HG03103 (cell line): ENCODE measurements around the gene HOXD3.

Experiments used
- ATAC-seq: cut with Tn5 transposase; IDR thresholded peaks from one replicate; pipeline ENCODE4 v1.9.1; 2021; ENCODE audit warnings: low read depth; ENCODE audit not compliant: unreplicated experiment

Gene HOXD3

DNA sequence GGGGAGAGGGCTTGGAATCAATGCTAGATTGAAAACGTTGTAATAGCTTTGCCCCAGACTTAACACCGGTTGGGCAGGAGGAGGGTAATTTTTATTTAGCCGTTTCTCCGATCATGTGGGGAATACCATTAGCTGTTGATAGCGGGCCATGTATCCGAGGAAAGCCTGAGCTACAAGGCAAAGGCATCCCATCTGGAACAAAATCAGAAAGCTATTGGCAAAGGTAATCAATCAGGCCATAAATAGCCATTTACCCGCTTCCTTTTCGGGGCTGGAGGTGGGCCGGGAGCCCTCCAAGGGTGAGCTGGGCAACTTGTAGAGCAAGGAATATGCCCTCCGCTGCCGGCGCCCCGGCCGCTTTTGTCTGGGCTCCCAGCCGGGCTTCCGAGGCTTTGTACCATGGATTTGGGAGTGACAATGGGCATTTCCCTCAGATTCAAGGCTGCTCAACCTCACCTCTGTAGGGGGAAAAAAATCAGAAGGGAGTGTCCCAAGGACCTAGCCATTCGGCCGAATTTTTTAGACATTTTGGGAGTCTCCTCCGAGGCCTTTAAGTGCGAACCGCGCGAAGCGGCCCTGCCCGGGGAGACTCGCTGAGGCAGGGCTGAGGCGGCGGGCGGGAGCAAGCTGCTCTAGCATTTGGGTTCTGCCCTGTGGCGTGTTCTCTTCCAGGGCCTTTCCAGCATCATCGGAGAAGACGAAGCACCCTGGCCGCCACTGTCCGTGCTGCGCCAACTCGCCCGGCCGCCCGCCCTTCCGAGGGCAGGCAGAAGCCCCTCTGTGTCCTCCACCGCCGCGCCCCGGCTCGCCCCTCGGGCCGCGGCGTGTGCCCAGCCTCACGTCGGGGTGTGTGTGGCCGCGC lies 35.7 kb upstream of the HOXD3 start:
- no peak for ATAC-seq

DNA sequence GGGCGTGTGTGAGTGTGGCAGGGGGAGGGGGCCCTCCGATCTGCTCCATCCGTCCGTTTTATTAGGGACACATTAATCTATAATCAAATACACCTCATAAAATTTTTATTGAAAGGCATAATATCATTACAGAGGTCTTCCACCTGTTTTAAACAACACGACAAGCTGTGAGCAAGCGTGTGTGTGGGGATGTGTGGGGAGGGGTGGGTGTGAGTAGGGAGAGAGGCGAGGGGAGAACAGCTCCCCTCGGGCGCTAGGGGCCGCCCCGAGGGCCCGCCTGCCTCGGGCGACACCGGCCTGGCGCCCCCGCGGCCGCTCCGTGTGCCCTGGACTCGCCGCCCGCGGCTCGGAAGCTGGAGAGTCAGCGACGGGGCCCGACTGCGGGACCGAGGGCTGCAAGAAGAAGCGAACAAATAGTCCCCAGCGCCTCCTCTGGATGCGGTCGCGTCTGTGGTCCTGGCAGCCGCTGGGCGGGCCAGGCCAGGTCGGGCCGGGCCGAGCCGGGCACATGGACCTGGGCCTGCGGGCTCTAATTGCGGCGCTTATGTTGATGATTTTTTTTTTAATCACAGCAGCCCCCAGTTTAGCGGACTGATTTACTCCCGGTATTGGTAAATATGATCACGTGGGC lies 34.9 kb upstream of the HOXD3 start:
- ATAC-seq: no peak

DNA sequence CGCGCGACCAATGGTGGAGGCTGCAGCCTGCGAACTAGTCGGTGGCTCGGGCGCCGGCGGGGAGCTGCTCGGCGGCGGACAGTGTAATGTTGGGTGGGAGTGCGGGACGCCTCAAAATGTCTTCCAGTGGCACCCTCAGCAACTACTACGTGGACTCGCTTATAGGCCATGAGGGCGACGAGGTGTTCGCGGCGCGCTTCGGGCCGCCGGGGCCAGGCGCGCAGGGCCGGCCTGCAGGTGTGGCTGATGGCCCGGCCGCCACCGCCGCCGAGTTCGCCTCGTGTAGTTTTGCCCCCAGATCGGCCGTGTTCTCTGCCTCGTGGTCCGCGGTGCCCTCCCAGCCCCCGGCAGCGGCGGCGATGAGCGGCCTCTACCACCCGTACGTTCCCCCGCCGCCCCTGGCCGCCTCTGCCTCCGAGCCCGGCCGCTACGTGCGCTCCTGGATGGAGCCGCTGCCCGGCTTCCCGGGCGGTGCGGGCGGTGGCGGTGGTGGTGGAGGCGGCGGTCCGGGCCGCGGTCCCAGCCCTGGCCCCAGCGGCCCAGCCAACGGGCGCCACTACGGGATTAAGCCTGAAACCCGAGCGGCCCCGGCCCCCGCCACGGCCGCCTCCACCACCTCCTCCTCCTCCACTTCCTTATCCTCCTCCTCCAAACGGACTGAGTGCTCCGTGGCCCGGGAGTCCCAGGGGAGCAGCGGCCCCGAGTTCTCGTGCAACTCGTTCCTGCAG lies 34.3 kb upstream of the HOXD3 start, which contains the start of gene HOXD9:
Gene HOXD9, plus strand, starts transcription at position 37 of the 728 bp plus-strand sequence. Its CDS starts 50 bp downstream, at position 87.
- ATAC-seq: no peak

DNA sequence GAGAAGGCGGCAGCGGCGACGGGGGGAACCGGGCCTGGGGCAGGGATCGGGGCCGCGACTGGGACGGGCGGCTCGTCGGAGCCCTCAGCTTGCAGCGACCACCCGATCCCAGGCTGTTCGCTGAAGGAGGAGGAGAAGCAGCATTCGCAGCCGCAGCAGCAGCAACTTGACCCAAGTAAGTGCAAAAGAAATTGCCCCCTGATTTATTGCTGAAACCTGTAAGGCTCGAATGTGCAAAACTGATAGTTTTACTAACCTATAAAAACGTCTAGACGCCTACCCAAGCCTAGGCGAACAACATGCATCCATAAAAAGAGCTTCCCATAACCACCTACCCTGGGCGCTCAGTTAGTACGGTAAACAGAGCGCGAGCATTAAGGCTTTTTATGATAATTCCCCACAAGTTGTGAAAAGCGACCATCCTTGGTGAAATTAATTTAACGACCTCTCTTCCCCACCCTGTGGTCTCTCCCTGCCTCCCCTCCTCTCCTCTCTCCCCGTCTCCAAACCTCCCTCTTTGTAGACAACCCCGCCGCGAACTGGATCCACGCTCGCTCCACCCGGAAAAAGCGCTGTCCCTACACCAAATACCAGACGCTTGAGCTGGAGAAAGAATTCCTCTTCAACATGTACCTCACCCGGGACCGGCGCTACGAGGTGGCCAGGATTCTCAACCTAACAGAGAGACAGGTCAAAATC lies 33.5 kb upstream of the HOXD3 start:
- no peak for ATAC-seq

DNA sequence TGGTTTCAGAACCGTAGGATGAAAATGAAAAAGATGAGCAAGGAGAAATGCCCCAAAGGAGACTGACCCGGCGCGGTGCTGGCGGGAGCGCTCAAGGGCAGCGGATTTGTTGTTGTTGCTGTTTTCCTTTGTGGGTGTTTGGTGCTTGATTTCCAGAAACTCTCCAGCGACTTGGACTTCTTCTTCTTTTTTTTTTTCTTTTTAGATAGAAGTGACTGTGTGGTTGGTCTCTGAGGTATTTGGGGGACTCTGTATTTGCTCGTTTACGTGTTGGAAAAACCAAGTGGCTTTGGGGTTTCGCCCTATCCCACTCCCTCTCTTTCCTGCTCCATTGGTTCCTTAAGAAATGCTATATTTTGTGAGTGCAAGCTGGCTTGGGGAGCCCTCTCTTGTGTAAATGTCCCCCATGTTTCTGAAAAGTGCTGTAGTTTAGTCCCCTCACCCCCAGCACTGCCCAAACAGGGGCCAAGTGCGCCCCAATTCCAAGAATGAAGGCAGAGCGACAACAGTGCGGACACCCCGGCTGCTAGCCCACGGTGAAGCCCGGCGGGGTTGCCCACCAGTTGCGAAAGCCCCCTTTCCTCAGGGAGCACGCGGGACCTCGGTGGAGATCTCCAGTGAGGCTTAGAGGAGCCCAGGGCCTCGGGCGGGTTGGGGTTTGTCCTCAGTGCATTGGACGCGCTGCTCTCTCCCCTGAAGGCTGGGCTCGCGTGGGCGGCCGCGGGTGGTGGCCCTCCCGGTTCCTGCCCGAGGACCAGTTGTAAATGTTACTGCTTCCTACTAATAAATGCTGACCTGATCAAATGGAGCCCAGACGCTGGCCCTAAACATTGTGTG lies 32.8 kb upstream of the HOXD3 start:
- ATAC-seq: no peak

DNA sequence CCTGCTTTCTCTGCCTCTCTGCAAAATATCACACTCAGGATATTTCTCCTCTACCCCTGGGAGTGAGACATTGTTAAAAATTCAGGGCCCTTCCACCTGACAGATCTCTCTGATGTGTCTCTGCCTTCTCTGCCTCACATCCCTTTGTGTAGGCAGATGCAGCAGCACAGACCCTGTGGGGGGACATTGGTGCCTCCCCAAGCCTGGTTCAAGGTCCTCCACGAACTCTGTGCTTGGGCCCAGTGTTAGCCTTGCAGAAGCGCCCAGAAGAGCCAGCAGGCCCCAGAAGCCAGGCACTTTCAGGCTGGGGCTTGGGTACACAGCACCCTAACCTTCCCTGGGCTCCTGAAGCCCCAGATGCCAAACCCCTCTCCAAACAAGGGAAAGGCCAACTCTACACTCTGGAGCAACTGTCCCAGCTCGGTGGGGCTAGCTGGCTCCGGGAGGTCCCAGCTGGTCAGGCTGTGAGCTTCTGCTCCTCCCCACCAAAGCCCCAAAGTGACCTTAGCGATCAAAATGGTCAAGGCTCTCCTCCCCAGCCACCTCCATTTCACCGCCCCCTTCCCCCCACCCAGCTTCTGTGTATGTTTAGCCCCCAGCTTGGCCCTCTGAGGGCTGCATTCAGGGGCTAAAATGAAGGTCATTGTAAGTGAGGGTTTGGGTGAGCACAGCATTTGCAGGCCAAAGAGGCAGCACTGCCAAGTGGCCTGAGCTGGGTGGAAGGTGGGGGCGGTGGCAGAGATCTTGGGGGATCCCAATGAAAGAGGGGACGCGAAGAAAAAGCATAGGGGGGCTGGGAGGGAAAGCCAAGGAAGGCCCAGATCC lies 31.9 kb upstream of the HOXD3 start:
- ATAC-seq: no peak

DNA sequence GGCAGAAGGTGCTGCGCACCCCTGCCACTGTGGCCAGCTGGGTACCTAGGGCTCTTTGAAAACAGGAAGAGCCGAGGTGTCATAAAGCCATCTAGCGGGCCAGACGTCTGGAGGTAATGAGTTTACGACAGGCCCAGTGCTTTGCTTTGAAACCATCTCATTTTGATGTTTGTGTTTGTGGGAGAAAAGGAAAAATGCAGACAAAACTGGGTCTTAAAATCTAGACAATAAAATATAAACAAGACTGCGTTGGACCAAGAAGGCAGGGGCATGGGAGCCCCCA lies 31.4 kb upstream of the HOXD3 start:
- no peak for ATAC-seq

DNA sequence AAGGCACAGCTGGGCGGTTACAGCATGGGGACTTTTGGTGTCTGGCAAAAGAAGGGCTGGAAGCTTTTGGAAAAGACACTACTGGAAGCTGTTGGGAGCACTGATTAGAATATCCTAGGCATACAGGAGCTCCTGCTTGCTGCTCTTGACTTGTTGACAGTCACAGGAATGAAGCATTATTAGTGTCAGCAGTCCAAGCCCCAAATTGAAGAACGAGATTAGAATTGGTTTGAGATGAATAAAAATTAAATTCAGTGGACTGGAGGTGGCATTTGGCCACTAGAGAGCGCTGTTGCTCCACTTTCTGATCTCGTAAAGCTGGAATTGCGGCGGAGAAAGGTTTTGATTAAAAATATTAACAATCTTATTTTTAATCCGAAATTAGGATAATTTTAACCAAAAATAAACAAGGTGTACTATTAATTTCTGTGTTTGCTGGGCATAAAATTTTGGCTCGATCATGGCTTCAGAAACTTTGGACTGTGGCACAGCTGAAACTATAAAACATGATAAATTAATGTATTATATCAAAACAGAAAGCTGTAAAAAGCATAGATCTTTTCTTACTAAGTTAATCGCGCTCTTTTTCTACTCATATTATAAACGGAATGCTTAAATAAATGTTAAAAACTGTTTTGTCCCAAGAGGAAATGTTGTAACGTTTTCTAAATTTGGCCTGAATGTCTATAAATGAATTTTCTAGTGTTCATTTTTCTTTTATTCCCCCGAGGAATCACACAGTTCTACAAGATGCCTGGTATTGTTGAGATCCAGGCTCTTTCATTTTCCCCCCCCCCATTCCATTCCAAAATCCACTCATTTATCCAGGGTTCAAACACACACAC lies 30.0 kb upstream of the HOXD3 start:
- no peak for ATAC-seq

DNA sequence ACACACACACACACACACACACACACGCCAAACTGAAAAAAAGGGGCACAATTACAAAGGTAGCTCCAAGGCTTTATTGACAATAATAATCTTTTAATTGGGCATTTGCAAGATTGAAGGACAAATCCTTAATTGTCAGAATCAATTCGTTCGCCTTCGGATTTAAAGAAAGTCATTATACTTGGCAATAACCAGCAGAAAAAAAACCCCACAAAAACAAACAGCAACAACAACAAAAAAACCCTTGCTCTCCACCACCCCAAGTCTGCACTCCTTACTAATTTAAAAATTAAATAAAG lies 29.4 kb upstream of the HOXD3 start:
- no peak for ATAC-seq

DNA sequence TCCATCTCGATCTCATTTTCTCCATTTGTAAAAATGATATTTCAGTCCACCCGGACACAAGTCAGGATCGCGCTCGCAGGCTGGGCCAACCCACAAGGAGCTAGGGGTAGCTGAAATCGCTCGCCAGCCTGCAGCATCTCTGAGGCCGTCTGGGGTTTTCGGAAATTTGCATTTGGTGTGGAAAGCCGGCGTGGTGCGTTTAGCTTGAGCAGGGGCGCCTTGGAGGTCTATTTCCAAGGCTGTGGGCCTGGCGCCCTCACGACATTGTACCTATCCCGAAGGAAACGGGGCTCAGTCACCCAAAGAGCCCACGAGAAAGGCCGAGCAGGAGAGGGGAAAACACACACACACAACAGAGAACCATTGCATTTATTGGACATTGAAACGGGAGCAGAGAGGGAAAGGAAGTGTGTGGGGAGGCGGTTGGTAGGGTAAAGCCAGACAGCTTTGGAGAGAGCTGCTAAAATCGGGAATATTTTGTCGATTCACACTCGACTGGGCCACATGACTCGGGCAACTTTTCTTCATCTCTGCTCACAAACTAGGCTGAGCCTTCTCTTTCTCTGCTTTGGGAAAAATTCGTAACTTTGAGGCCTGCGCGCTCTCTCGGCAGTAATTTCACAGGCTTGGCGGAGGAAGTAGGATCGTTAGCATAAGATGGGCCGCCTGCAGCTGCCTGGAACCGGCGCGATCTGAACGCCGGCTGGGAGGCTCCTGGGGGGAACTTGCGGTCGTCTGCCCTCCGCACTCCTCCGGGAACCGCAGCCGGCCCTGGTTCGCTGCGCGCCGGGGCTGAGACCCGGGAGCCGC lies 28.7 kb upstream of the HOXD3 start:
- ATAC-seq: no peak

DNA sequence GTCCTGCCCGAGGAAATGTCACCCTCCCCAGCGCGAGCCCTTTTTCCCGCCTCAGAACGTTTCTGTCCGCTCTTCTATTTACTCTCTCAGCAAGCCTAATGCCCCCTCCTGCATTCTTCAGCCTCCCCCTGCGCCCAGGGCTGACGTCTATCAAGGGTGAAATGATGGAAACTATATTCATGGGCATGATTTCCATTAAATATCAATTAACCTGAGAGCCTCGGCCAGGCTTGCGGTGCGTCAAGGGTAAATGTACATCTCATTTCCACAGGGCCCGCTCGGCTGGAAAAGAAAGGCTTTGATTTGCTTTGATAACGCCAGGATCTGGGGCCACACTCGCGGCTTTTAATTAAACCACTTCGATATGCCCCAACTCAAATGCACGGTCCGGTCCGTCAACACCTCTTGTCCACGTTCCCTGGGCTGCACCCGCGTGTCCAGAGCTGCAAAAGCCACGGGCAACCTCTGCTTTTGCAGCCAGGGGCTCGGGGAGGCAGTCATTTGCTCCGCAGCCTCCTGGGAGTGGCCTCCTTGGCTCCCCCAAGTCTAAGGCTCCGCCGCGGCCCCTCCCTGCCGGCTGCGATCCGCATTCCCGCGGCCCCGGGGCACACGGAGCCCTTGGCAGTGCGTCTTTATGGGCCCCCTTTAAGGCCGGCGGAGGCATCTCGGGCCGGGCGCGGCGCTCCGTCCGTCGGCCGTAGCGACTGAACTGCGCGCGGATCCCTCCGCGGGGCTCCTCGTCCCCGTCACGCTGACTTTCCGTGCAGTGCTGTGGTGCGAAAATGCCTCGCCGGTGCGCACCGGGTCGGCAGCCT lies 27.9 kb upstream of the HOXD3 start, which contains the start of gene HOXD8:
Gene HOXD8, plus strand, starts transcription at position 724 of the 815 bp plus-strand sequence. CDS start 662 bp downstream, outside the sequence.
- ATAC-seq: no peak

DNA sequence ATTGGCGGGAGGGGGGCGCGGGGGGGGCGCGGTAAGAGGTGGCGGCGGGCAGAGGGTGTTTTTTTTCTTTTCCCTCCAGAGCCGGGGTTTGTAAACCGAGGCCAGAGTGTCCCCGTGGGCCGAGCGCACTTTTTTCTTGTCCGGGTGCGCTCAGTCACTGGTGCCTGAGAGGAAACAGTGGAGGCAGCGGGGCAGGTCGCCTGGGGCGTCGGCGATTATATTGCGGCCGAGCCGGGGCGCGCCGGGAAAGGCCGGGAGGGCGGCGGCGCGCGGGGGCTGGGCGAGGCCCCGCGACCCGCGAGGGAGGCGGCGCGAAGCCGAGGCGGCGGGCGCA lies 27.3 kb upstream of the HOXD3 start:
- no peak for ATAC-seq

DNA sequence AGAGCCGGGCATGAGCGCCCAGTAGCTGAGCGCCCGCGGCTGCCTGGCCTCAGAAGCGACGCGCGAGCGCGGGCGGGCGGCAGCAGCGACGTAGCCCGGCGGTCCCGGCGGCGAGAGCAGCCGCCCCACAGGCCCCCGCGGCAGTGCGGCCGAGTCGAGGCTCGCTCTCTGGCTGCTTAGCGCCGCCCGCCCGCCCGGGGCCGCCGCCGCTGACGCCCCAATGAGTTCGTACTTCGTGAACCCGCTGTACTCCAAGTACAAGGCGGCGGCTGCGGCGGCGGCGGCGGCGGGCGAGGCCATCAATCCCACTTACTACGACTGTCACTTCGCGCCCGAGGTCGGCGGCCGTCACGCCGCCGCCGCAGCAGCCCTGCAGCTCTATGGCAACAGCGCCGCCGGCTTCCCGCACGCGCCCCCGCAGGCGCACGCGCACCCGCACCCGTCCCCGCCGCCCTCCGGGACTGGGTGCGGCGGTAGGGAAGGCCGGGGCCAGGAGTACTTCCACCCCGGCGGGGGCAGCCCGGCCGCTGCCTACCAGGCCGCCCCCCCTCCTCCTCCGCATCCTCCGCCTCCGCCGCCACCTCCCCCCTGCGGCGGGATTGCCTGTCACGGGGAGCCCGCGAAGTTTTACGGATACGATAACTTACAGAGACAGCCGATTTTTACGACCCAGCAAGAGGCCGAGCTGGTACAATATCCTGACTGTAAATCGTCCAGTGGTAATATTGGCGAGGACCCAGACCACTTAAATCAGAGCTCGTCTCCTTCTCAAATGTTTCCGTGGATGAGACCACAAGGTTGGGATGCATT lies 26.8 kb upstream of the HOXD3 start:
- ATAC-seq: no peak

DNA sequence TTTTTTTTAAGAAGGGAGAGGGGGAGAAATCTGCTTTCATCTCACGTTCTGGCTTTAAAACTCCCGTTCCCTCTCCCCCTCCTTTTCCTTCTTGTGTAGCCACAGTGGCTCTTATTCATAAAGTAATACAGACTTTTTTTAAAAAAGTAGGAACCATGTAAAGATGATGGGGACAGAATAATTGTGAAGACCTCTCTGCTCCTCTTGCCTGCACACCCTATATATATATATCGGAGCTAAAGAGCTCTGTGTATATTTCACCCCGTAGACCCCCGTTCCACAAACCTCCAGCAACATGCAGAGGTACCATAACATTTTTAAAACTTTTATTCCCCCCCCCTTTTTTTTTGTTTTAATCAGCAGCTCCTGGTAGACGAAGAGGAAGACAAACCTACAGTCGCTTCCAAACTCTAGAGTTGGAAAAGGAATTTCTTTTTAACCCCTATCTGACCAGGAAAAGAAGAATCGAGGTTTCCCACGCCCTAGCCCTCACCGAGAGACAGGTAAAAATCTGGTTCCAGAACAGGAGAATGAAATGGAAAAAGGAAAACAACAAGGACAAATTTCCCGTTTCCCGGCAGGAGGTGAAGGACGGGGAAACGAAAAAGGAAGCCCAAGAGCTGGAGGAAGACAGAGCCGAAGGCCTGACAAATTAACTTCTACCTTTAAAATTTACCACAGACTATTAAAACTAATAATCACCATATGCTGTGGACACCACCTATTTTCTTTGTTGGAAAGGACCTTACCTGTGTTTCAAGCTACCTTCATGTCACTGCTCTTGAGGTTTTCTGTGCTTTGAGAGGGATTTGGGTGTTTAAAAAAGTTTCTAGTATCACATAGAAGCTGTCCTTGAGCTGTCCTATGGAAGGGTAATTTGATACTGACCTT lies 25.9 kb upstream of the HOXD3 start:
- ATAC-seq: no peak

DNA sequence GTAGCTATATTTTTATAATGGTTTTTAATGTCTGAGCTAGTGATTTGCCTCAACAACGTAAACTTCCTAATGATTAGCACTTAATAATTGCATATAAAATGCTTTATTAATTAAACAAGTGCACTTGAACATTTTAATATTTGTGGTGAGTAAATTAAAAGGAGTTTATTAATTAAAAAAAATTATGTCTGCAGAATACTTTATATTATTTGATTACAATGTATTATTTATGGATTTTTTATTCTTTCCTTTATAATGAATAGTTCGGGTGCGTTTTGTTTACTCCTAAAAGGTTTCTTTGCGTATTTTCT lies 25.3 kb upstream of the HOXD3 start:
- ATAC-seq: no peak
